Amniotic stem cell (primary cell): Measurements from ENCODE around the gene PDLIM4.

Experiments
- DNase-seq: peaks from one replicate; lab custom pipeline; 2025; lab: John Stamatoyannopoulos, UW

The PDLIM4 gene

DNA sequence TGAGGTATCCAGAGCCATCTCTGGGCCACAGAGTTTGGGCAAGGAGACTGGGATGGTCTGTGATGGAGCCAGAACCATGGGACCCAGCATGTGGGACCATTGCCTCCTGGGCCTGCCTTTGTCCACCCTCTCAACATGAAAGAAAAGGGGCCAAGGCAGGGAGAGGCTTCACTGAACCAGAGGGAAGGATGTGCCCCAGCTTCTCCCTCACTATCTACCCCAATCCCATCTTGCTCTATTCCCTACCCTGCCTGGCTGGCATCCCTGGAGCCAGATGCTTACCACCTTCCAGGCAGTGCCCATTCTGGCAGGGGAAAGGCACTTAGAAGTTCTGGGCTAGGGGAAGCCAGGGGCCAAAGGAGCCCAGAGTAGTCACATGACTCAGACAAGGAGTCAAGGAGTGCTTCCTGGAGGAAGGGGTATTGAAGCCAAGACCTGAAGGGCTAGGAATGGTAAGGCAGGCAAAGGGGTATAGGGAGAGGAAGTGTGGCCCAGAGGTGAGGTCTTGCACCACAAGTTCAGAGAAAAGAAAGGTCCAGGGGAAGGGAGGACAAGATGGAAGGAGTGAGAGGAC lies 9.8 kb downstream of the PDLIM4 start:
- no peak for DNase-seq

DNA sequence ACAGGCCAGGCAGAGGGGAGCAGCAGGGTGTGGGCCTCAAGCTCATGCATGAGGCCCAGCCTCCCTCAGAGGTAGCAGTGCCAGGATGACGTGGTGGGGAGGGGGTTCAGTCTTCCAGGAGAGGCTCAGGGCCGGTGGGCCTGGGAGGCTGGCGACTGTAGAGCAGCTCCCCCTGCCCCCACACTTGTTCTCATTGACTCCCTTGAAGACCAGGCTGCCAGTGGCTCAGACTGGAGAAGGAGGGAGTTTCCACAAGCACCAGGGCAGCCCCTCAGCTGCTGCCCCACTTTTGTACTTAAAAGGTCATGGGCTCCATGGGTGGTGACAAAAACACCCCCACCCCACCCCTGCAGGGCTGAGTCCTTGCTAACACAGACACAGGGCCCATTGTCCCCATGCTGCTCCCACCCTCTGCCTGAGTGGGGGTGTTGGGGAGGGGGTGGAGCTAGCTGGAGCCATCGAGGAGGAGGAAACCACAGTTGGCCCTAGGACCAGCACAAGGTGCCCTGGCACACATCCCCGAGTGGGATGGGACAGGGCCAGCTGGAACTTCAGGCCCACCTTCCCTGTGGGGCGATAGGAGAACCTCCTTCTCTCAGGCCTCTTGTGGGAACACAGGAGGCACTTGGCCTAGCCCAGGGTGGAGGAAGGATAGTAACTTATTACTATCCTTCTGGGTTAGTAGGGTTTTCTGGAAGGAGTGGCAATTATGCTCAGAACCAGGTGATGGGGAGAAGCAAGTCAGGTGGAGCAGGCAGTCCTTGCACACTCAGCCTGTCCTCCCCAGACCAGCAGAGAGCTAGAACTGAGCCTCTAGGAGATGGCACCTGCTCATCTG lies 10.7 kb downstream of the PDLIM4 start:
- DNase-seq: no peak

DNA sequence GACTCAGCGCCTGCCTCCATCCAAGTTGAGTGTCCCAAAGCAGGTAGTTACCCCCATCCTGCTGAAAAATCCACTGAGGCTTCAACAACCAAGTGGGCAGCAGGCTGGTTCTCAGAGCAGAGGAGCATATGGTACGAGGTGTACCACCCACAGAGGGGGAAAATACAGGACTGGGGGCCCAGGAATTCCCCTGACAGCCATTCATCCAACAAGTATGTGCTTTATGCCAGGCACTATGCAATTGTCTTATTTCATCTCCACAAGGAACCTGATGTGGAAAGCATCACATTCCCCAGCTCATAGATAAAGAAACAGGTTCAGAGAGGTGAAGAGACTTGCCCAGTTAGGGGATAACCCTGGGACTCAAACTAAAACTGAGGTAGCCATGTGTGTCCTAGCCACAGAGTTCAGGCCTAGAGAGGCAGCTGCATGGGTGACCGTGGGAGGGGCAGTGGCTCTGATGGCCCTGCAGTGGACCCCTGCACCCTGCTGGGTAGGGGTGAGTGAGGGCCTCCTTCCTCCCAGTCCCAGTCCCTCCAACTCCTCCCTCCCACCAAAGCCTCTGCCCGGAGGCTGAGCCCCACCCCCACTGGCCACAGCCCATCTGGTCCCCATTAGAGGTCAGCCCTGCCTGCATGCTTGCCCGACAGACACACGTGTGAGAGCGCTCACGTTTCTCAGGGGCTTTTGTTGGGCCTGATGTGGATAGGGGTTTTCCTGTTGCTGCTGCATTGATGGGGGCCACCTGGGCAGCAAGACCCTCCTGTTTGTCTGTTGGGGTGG lies 11.5 kb downstream of the PDLIM4 start:
- DNase-seq: peak; percentile 30

DNA sequence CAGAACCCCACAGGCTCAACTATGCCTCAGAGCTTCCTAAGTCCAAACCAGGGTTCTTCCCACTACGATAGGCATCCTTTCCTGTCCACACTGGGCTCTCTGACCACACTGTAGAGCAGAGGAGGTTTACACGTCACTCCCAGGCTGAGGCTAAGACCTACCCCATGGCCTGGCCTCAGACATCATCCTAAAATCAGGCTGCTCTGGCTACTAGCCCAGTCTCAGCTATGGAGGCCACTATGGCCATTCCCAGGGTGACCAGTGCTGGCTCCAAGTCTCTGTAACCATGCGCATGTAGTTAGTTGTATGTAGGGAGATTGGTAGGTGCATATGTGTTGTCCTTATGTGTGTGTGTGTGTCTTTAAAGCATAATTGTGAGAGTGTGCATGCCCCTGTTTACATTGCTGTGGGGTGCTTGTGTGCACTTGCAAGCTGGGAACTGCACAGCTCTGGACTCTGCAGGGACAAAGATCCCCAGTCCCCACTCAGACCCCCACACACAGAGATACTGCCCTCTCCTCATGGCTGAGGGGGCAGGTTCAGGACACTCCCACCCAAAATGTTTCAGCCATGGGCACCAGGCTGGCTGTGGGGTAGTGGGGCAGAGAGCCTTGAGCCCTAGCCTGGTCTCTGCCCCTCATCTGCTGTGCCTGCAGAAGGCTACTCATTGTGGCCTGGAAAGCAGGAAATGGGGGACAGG lies 12.3 kb downstream of the PDLIM4 start:
- DNase-seq: no peak

- no peak for DNase-seq
These were observed 12.8 kb downstream of the PDLIM4 start for GRCh38 chr5:132270335-132270665.

GRCh38 chr5:132270706-132271105 lies 13.2 kb downstream of the PDLIM4 start:
- DNase-seq: no peak

DNA sequence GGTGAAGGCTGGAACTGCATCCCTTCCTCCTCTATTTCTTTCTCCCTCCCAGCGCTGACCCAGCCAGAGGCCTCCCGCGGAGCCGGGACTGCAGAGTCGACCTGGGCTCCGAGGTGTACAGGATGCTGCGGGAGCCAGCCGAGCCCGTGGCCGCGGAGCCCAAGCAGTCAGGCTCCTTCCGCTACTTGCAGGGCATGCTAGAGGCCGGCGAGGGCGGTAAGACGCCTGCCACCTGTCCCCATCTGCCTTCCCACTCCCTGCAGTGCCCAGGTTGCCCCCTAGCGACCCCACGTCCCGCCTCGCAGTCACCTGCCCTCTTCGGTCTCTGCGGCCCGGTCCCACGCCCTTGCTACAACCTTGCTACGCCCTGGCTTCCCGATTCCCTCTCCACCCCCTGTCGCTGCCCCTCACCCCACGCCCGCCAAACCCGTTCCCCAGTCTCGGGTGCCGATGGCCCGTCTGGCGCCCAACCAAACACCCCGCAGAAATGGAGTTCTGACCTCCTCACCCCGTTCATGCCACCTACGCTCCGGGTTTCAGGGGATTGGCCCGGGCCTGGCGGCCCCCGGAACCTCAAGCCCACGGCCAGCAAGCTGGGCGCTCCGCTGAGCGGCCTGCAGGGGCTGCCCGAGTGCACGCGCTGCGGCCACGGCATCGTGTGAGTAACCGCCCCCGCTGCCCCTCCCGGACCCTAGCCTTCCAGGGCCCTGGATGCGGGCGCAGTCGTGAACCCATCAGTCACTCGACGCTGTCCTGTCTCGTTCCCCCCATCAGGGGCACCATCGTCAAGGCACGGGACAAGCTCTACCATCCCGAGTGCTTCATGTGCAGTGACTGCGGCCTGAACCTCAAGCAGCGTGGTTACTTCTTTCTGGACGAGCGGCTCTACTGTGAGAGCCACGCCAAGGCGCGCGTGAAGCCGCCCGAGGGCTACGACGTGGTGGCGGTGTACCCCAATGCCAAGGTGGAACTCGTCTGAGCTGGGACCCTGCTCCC lies 14.1 kb downstream of the PDLIM4 start:
- no peak for DNase-seq

- DNase-seq: no peak
These were observed 15.1 kb downstream of the PDLIM4 start for GRCh38 chr5:132272311-132273210.

DNA sequence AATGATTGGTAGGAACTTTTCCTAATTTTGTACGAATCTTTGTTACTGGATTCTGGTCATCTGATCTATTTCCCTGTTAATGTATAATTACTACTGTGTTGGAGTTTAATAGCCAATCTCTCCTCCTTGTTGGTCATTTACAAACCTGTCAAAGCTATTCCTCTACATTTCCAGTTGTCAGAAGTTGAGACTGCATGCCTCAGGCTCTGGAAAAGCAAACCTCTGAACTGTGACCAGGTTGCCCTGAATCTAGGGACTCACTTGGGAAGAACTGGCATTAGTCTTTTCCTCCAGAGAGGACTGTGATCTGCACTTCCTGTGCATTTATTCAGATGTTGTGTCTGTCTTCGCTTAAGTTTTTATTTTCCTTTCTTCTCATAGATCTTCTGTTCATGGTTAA lies 16.1 kb downstream of the PDLIM4 start:
- no peak for DNase-seq

- DNase-seq: no peak
These were observed 16.7 kb downstream of the PDLIM4 start for GRCh38 chr5:132274050-132274792.

DNA sequence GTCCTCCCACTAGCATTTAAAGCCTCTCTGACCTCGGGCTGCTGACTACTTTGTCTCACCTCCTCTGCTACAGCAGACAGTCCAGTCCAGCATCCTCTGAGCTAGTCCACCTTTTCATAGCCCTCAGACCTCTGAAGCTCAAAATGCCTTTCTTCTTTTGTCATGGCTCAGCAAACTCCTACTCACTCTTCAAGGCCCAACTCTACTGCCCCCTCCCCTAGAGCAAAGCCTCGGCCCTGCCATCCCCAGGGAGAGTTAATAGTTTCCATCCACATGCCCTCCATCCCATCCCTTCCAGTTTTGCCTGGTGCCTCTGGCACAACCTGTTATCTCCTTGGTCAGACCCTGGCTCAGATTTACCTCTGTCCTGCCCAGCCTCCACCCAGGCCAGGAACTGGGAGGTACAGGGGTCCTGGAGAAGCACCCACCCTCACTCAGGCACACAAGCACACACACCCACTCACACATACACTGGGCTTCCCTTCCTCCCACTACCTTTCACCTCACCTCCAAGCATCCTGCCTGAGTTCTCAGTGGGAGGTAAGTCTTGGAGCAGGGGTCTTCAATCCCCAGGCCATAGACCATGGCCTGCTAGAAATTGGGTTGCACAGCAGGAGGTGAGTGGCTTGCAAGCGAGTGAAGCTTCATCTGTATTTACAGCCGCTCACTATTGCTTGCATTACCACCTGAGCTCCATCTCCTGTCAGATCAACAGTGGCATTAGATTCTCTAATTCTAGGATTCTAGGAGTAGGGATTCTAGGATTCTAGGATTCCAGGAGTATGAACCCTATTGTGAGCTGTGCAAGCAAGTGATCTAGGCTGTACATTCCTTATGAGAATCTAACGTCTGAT lies 18.1 kb downstream of the PDLIM4 start:
- DNase-seq: no peak

DNA sequence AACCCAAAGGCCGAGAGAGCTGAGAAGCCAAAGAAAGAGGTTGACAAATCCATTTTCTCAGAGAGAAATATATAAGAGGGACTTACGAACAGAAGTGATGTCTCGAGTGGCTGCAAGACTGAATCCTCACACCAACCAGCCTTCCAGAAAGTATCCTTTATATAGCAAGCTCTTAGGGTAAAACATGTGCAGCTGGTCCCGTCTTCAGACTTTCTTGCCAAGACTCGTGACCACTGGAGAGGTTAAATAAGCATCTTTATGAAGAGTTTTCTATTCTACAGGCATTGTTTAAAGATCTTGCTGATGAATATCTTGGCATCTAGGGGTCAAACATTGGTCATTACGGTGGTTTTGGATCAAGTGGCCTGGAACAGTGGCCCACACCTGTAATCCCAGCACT lies 19.8 kb downstream of the PDLIM4 start:
- DNase-seq: no peak

DNA sequence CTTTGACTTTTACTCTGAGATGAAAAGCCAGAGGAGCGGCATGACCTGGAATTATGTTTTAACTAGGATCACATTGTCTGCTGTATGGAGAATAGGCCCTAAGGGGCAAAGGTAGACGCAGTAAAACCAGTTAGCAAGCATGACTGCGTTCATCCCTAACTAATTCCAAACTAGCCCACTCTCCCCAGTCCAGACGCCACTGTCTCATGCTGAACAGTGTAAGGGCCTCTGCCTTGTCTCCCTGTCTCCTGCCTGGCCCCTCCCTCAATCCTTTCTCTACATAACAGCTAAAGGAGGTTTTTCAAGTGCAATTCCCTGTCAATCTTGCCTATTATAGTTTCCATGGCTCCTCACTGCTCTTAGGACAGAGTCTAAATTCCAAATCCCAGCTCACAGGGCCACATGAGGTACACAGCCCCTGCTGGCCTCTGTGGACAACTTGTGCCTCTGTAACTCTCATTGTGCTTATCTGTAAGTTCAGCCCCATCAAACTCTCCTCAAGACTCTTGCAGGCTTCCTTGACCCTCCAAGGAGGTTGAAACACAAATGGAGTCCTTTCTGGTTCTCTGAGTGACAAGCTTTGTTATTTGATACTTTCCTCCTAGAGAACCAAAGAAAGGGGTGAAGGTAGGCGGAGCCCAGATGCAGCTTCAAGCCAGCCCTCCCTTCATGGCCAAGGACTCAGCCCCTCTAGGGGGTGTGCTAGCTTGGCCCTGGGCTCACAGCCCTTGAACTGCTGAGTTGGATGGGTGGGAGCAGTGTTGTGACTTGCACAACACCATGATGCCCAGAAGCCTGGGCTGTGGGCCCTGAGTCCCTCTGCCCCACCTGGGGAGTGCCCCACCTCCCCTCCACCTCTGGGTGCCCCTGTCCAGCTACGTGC lies 20.7 kb downstream of the PDLIM4 start:
- DNase-seq: no peak

DNA sequence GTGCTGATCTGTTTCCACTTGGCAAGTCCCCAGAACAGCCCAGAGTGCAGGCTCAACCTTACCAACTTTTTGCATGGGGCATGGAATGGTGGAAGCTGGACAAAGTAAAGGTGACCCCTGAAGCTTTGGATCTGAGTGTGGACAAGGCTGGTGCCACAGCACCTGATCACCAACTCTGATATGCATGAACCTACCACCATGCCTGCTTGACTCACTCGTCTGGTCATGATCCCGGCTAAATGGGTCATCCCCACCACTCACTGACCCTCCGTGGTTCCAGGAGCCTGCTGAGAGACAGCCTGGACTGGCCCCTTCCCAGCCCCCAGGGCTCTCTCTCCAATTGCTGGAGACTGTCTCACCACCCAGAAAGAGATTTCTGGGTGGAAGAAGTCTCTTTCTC lies 22.3 kb downstream of the PDLIM4 start:
- no peak for DNase-seq

GRCh38 chr5:132280371-132281240 lies 23.1 kb downstream of the PDLIM4 start:
- no peak for DNase-seq

GRCh38 chr5:132281856-132282614 lies 24.5 kb downstream of the PDLIM4 start:
- DNase-seq: no peak
